Measurements from ENCODE around the gene SLC17A9. TPM values are rescaled to one million over a fixed set of nuclear protein-coding genes. Genes with fewer than 3 reads are reported as not detected.

Gene SLC17A9
- total and polyA plus RNA-seq, 8 donors = 0.63 to 7.7 (median 3.1) TPM

DNA sequence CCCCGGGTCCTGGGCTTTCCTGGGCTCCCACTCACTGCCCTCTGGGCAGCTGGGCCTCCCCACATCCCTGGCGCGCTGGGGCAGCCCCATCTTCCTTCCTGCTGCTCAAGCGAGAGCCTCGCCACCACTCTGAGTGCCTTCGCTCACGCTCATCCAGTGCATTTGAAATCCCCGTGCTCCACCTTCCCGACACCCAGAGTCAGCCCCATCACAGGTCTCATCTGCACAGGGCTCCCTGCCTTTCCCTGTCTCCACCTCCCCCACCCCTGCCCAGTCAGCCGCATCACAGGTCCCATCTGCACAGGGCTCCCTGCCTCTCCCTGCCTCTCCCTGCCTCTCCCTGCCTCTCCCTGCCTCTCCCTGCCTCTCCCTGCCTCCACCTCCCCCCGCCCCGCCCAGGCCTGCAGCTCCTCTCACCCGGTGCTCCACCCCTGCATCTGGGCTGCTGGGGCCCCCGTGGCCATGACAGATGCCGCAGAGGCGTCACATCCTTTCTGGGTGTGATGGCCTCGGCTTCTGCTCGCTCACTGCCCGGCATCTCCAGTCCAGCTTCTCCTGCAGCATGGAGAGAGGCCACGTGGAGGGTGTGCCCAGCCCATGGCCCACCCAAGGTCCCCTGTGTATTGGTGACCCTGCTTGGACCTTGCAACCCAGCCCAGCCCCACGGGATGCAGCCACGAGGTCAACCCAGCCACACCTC, 63.3 kb downstream of the SLC17A9 start:
- H3K4me1 ChIP-seq = no peaks in the 10 kb centered on the region
- intact Hi-C loops (cut with DNase I) = loop anchor here in 1 of 3 donors (10.0 kb wide), 1 partner anchor 121 kb away; no protein-coding TSS in a partner anchor
- 52 to 70% methylated on average over 21 of the region's 22 CpGs for WGBS, 2 donors
- H3K36me3 ChIP-seq = no peaks in the 10 kb centered on the region
- no peak for ATAC-seq
- DNase-seq = peak in 2 of 6 donors; percentile 47 to 55
- no peak overlapping the region for H3K4me3 ChIP-seq
- H3K27ac ChIP-seq = no peak overlapping the region
- peaks cover 0 to 45% (median 0%) of the 10 kb centered on the region in 4 donors for H3K27me3 ChIP-seq
- TF ChIP-seq CTCF (IDR thresholded peaks at IDR 0.05) = no peak
- FAIRE-seq = no peak
- H3K9me3 ChIP-seq = no peaks in the 10 kb centered on the region

DNA sequence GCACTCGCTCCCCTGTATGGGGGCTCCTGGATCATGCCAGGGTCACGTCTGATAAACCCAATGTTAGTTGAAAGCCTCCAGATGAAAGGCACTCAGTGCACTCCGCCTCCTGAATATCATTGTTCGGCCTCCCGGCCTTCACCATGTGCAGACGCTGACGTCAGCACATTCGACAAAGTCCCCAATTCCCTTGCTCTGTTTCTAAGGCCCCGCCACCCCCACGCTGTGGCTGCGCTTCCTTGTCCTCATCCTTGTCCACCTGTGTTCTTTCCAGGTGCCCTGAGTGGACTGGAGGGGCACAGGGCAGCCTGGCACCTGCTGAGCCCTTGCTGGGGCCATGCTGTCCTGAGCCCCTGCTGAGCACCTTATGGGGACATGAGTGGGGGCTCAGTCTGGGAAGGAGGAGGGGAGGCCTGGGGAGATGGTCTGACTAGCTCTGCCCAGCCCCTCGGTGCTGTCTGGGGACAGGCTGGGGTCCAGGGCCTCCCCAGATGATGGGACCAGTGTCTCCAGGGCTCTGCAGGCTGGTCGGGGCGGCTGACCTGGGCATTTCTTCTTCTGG, 64.1 kb downstream of the SLC17A9 start:
- no peaks in the 10 kb centered on the region for H3K36me3 ChIP-seq

DNA sequence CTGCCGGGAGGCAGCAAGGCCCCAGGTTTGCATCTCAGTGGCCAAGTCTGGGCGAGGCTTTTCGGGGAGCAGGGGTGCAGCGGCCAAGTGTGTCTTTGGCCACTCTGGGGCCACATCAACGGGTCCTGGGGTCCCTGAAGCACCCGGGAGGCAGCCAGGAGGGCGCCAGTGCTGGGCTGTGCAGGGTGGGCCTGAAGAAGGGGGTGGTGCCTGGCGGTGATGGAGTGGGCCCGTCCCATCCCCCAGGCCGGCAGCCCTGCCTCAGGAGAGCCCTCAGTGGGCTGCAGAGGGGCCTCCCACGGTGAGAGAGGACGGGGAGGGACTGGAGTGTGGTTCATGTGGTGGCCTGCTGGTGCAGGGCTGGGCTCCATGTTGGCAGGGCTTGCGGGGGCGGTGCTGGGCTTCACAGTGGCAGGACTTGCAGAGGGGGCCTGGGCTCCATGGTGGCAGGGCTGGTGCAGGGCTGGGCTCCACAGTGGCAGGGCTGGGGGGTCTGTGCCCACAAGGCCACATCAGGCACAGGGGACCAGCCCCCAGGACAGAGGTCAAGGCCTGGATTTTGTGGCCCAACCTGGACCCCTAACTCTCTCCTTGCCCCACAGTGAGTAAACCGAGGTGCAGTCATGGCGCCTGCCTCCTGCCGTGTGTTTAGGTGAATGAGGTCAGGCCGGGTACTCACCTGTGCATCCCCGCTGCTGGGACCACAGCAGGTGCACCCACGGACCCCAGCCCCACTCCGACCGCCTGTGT, 64.7 kb downstream of the SLC17A9 start:
- H3K27me3 ChIP-seq = peaks cover 0 to 34% (median 0%) of the 10 kb centered on the region in 4 donors
- FAIRE-seq = no peak
- no peak overlapping the region for H3K4me3 ChIP-seq
- TF ChIP-seq CTCF (IDR thresholded peaks at IDR 0.05) = no peak
- 54 to 67% methylated on average over 22 of the region's 22 CpGs for WGBS, 2 donors
- H3K9me3 ChIP-seq = no peaks in the 10 kb centered on the region
- H3K36me3 ChIP-seq = no peaks in the 10 kb centered on the region
- H3K4me1 ChIP-seq = no peaks in the 10 kb centered on the region
- DNase-seq = peak in 2 of 6 donors; percentile 42 to 57
- no peak overlapping the region for H3K27ac ChIP-seq
- ATAC-seq = no peak
- intact Hi-C loops (cut with DNase I) = loop anchor here in 1 of 3 donors (10.0 kb wide), 1 partner anchor 122 kb away; no protein-coding TSS in a partner anchor

More for the DNA sequence above, 64.1 kb downstream of the SLC17A9 start:
- 49 to 65% methylated on average over 14 of the region's 14 CpGs for WGBS, 2 donors
- peaks cover 0 to 39% (median 0%) of the 10 kb centered on the region in 4 donors for H3K27me3 ChIP-seq
- H3K4me3 ChIP-seq = no peak overlapping the region
- no peaks in the 10 kb centered on the region for H3K9me3 ChIP-seq
- DNase-seq (peak in 1 of 6 donors; percentile 44), FAIRE-seq (no peak), ATAC-seq (no peak)
- no peak for TF ChIP-seq CTCF (IDR thresholded peaks at IDR 0.05)
- no peak overlapping the region for H3K27ac ChIP-seq
- no peaks in the 10 kb centered on the region for H3K4me1 ChIP-seq
- intact Hi-C loops (cut with DNase I) = loop anchor here in 1 of 3 donors (10.0 kb wide), 1 partner anchor 122 kb away; no protein-coding TSS in a partner anchor

DNA sequence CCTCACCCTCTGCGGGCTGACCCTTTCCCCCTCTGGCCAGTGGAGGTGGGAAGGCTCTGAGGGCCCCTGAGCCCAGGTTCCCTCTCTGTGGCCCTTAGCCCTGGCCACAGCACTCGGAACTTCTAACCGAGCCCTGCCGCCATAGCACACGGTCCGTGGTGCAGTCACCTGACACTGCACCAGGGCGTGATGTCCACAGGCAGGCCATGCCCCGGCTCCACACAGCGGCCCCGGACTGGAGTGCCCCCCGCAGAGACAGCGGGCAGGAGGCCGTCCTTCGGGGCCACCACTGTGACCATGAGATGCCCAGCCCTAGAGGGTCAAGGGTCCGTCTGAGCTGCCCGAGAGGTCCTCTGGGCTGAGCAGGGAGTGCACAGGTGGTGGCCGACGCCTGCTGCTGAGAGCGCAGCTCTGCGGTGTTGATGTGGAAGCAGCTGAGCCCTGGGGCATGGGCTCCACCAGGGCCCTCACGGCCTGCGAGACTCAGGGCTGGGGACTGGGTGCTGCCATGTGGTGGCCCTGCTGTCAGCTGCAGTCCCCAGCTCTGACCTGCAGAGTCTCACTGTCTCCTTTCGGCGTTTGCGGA, 65.4 kb downstream of the SLC17A9 start:
- 64 to 76% methylated on average over 25 of the region's 25 CpGs for WGBS, 2 donors
- Histone ChIP-seq H3K9me3 (no peaks in the 10 kb centered on the region), H3K4me3 (no peak overlapping the region), H3K4me1 (no peaks in the 10 kb centered on the region), H3K36me3 (no peaks in the 10 kb centered on the region), H3K27ac (no peak overlapping the region), H3K27me3 (peaks cover 0 to 32% (median 0%) of the 10 kb centered on the region in 4 donors)
- intact Hi-C loops (cut with DNase I) = loop anchor here in 1 of 3 donors (10.0 kb wide), 1 partner anchor 123 kb away; no protein-coding TSS in a partner anchor
- DNase-seq = peak in 1 of 6 donors; percentile 40
- FAIRE-seq = no peak
- no peak for TF ChIP-seq CTCF (IDR thresholded peaks at IDR 0.05)
- no peak for ATAC-seq

Other genes starting within 250 kb of the SLC17A9 start
- gene NTSR1, start 243.9 kb upstream of the SLC17A9 start, total RNA-seq = under 1 TPM in 4 of 6 donors, not detected in 2; 0.04 to 0.12 (median 0.09) TPM
- under 1 TPM; 0.02 to 0.15 TPM for gene NTSR1, start 243.9 kb upstream of the SLC17A9 start, polyA plus RNA-seq
- 1 to 10 TPM; 2.6 to 4.4 (median 3.7) TPM for gene MRGBP, start 156.2 kb upstream of the SLC17A9 start, total RNA-seq
- 10 to 100 TPM in 1 of 2 donors, 1 to 10 TPM in 1; 5.3 to 11.3 TPM for gene MRGBP, start 156.2 kb upstream of the SLC17A9 start, polyA plus RNA-seq
- 10 to 100 TPM; 18.1 to 25.4 (median 21.0) TPM for gene OGFR, start 147.9 kb upstream of the SLC17A9 start, total RNA-seq
- 10 to 100 TPM; 50.8 to 79.5 TPM for gene OGFR, start 147.9 kb upstream of the SLC17A9 start, polyA plus RNA-seq
- gene COL9A3, start 135.7 kb upstream of the SLC17A9 start, total RNA-seq = 10 to 100 TPM in 1 of 6 donors, 1 to 10 TPM in 5; 1.7 to 35.2 (median 7.3) TPM
- 100 to 1,000 TPM; 149 to 183 TPM for gene COL9A3, start 135.7 kb upstream of the SLC17A9 start, polyA plus RNA-seq
- 1 to 10 TPM; 3.5 to 4.9 (median 4.0) TPM for gene TCFL5, start 90.9 kb upstream of the SLC17A9 start, total RNA-seq
- 1 to 10 TPM; 2.5 to 4.9 TPM for gene TCFL5, start 90.9 kb upstream of the SLC17A9 start, polyA plus RNA-seq
- gene DIDO1, start 26.2 kb upstream of the SLC17A9 start, total RNA-seq = 10 to 100 TPM; 16.7 to 29.8 (median 18.5) TPM
- 10 to 100 TPM; 17.3 to 21.2 TPM for gene DIDO1, start 26.2 kb upstream of the SLC17A9 start, polyA plus RNA-seq
- gene GID8, start 14.6 kb upstream of the SLC17A9 start, total RNA-seq = 10 to 100 TPM; 13.1 to 22.4 (median 16.6) TPM
- gene GID8, start 14.6 kb upstream of the SLC17A9 start, polyA plus RNA-seq = 10 to 100 TPM in 1 of 2 donors, 1 to 10 TPM in 1; 6.0 to 14.6 TPM
- gene BHLHE23, start 54.3 kb downstream of the SLC17A9 start, total RNA-seq = not detected
- not detected for gene BHLHE23, start 54.3 kb downstream of the SLC17A9 start, polyA plus RNA-seq